Natural killer cell (primary cell): Measurements from ENCODE around the gene CARMIL3. TPM values are rescaled to one million over a fixed set of nuclear protein-coding genes. Genes with fewer than 3 reads are reported as not detected.
"Not testable (repeated sequence)": the region's sequence is repeated elsewhere in the genome, so short reads cannot be mapped to it uniquely, and the experiment has no call there.

ENCODE experiments used
- ATAC-seq, 3 donors: fragments of 150-1000 bp in 2 of 3; fragments of 200-7000 bp in 1 of 3; cut with Tn5 transposase; 1 replicate in 1 of 3; 2 replicates in 2 of 3; pipeline ENCODE4 v1.10.0; 2021; ENCODE audit warnings: mild to moderate bottlenecking in 2 of 3, moderate library complexity in 2 of 3
- DNase-seq, 2 donors: peaks; one replicate each; pipeline versions ENCODE4 v3.0.0 to v3.0.0-alpha.2; 2013 to 2021; ENCODE audit warnings: mixed read lengths in 1 of 2
- H3K27ac ChIP-seq: one replicate; pipeline ENCODE4 v1.5.1; 2013; ENCODE audit warnings: mild to moderate bottlenecking, low read length
- H3K27me3 ChIP-seq: one replicate; pipeline ENCODE4 v1.6.1; 2013; ENCODE audit warnings: low read length; ENCODE audit not compliant: control insufficient read depth, insufficient read depth
- H3K36me3 ChIP-seq: one replicate; pipeline ENCODE4 v1.6.1; 2013; ENCODE audit warnings: low read length; ENCODE audit not compliant: control insufficient read depth, insufficient read depth
- H3K4me1 ChIP-seq: one replicate; pipeline ENCODE4 v1.6.1; 2013; ENCODE audit warnings: low read length; ENCODE audit not compliant: control insufficient read depth, insufficient read depth
- H3K4me3 ChIP-seq: one replicate; pipeline ENCODE4 v1.5.1; 2013; ENCODE audit warnings: low read length
- H3K9me3 ChIP-seq: one replicate; pipeline ENCODE4 v1.6.1; 2013; ENCODE audit warnings: low read length; ENCODE audit not compliant: control insufficient read depth, insufficient read depth
- H3K27ac Mint-ChIP-seq, 2 donors: one replicate each; pipeline ENCODE4 v1.8.0; 2022; ENCODE audit warnings: mild to moderate bottlenecking in 2 of 2, mixed read lengths in 2 of 2, moderate library complexity in 1 of 2
- H3K27me3 Mint-ChIP-seq, 2 donors: one replicate each; pipeline ENCODE4 v1.8.0; 2022; ENCODE audit warnings: low read depth in 2 of 2, mixed read lengths in 2 of 2
- H3K36me3 Mint-ChIP-seq: one replicate; pipeline ENCODE4 v1.8.0; 2022; ENCODE audit warnings: mixed read lengths
- H3K4me1 Mint-ChIP-seq, 2 donors: one replicate each; pipeline ENCODE4 v1.8.0; 2022; ENCODE audit warnings: mixed read lengths in 2 of 2
- H3K4me3 Mint-ChIP-seq: one replicate; pipeline ENCODE4 v1.8.0; 2022; ENCODE audit warnings: mild to moderate bottlenecking, moderate library complexity, mixed read lengths
- H3K9me3 Mint-ChIP-seq, 2 donors: one replicate each; pipeline ENCODE4 v1.8.0; 2022; ENCODE audit warnings: mixed read lengths in 2 of 2
- CTCF ChIP-seq: fragments of 200-600 bp; IDR thresholded peaks from one replicate; pipeline ENCODE4 v1.8.0; 2022; ENCODE audit warnings: antibody characterized with exemption
- WGBS: methylation state at CpG from one replicate; pipeline ENCODE4 v1.1.7; 2013; ENCODE audit warnings: missing lambda C conversion rate; ENCODE audit not compliant: insufficient coverage; 5-methylcytosine and 5-hydroxymethylcytosine counted together
- intact Hi-C: fragments of 100-400 bp; cut with micrococcal nuclease; formaldehyde crosslinking; loops from one replicate; pipeline ENCODE4 v1.14.2; 2022
- total RNA-seq, 4 donors: library from RNA; stranded (reverse); fragments of 120-200 nt in 1 of 4; gene quantifications; one replicate each; pipeline versions ENCODE4 v1.2.3 to v1.2.4, GENCODE V29; 2013 to 2022

The CARMIL3 gene
- total RNA-seq, 3 donors from 2014 or later (not counting 1 experiment from before 2014, with no cell fraction given): 17.8 to 28.6 (median 18.6) TPM

- no peaks in the 10 kb centered on the region for H3K27me3 Mint-ChIP-seq
- H3K4me1 Mint-ChIP-seq: peaks cover 0 to 6% of the 10 kb centered on the region in 2 donors
- Histone ChIP-seq H3K9me3 (no peaks in the 10 kb centered on the region), H3K27me3 (no peaks in the 10 kb centered on the region), H3K4me3 (no peak overlapping the region), H3K36me3 (peaks cover 17% of the 10 kb centered on the region), H3K27ac (no peak overlapping the region), H3K4me1 (no peaks in the 10 kb centered on the region)
- intact Hi-C loops: no loop called here
- no peak overlapping the region for H3K27ac Mint-ChIP-seq
- ATAC-seq: no peak
- 90% methylated on average over 2 of the region's 3 CpGs for WGBS
- H3K36me3 Mint-ChIP-seq: peaks cover 10% of the 10 kb centered on the region
- no peak overlapping the region for H3K4me3 Mint-ChIP-seq
- H3K9me3 Mint-ChIP-seq: no peaks in the 10 kb centered on the region
- TF ChIP-seq CTCF: no peak
- DNase-seq: no peak
Measured at GRCh38 chr14:24100982-24101494, 49.2 kb downstream of the CARMIL3 start.

- no peaks in the 10 kb centered on the region for H3K27me3 ChIP-seq
- H3K4me1 ChIP-seq: no peaks in the 10 kb centered on the region
- no peaks in the 10 kb centered on the region for H3K27me3 Mint-ChIP-seq
- no peak for DNase-seq
- H3K9me3 Mint-ChIP-seq: no peaks in the 10 kb centered on the region
- no peak overlapping the region for H3K27ac ChIP-seq
- ATAC-seq: no peak
- H3K36me3 Mint-ChIP-seq: peaks cover 10% of the 10 kb centered on the region
- H3K36me3 ChIP-seq: peaks cover 17% of the 10 kb centered on the region
- WGBS: 97% methylated on average over 7 of the region's 7 CpGs
- no peak overlapping the region for H3K4me3 Mint-ChIP-seq
- no peak for TF ChIP-seq CTCF
- no peaks in the 10 kb centered on the region for H3K9me3 ChIP-seq
- H3K4me3 ChIP-seq: no peak overlapping the region
- intact Hi-C loops: no loop called here
- no peak overlapping the region for H3K27ac Mint-ChIP-seq
- H3K4me1 Mint-ChIP-seq: no peaks in the 10 kb centered on the region
Measured at GRCh38 chr14:24102357-24103048, 50.7 kb downstream of the CARMIL3 start.

GRCh38 chr14:24103451-24103850 is 51.6 kb downstream of the CARMIL3 start:
- Mint-ChIP-seq H3K4me1 (peaks cover 1 to 2% of the 10 kb centered on the region in 2 donors), H3K27ac (no peak overlapping the region)
- H3K36me3 ChIP-seq: peaks cover 14% of the 10 kb centered on the region

GRCh38 chr14:24105609-24106239 is 53.9 kb downstream of the CARMIL3 start:
- DNase-seq, H3K4me3 ChIP-seq, H3K27ac Mint-ChIP-seq, H3K9me3 ChIP-seq, H3K27ac ChIP-seq, H3K36me3 ChIP-seq, ATAC-seq, H3K9me3 Mint-ChIP-seq, H3K4me3 Mint-ChIP-seq, H3K4me1 Mint-ChIP-seq, H3K4me1 ChIP-seq, H3K27me3 ChIP-seq, H3K36me3 Mint-ChIP-seq, intact Hi-C loops, H3K27me3 Mint-ChIP-seq: not testable (repeated sequence)
- 94% methylated on average over 8 of the region's 8 CpGs for WGBS

More at GRCh38 chr14:24103451-24103850, 51.6 kb downstream of the CARMIL3 start:
- DNase-seq (no peak), ATAC-seq (no peak)
- intact Hi-C loops: no loop called here
- H3K27me3 Mint-ChIP-seq: no peaks in the 10 kb centered on the region
- H3K9me3 Mint-ChIP-seq: no peaks in the 10 kb centered on the region
- H3K4me3 Mint-ChIP-seq: no peak overlapping the region
- H3K4me3 ChIP-seq: no peak overlapping the region
- H3K27ac ChIP-seq: no peak overlapping the region
- H3K36me3 Mint-ChIP-seq: peaks cover 10% of the 10 kb centered on the region
- no peaks in the 10 kb centered on the region for H3K9me3 ChIP-seq
- no peaks in the 10 kb centered on the region for H3K27me3 ChIP-seq
- TF ChIP-seq CTCF: no peak
- WGBS: 95% methylated on average over 13 of the region's 13 CpGs
- peaks cover 2% of the 10 kb centered on the region for H3K4me1 ChIP-seq
